ENCODE measurements around the gene ANKH. TPM values are rescaled to one million over a fixed set of nuclear protein-coding genes. Genes with fewer than 3 reads are reported as not detected.

Gene ANKH
- total RNA-seq = 17.7 and 24.7 TPM in 2 replicates

DNA sequence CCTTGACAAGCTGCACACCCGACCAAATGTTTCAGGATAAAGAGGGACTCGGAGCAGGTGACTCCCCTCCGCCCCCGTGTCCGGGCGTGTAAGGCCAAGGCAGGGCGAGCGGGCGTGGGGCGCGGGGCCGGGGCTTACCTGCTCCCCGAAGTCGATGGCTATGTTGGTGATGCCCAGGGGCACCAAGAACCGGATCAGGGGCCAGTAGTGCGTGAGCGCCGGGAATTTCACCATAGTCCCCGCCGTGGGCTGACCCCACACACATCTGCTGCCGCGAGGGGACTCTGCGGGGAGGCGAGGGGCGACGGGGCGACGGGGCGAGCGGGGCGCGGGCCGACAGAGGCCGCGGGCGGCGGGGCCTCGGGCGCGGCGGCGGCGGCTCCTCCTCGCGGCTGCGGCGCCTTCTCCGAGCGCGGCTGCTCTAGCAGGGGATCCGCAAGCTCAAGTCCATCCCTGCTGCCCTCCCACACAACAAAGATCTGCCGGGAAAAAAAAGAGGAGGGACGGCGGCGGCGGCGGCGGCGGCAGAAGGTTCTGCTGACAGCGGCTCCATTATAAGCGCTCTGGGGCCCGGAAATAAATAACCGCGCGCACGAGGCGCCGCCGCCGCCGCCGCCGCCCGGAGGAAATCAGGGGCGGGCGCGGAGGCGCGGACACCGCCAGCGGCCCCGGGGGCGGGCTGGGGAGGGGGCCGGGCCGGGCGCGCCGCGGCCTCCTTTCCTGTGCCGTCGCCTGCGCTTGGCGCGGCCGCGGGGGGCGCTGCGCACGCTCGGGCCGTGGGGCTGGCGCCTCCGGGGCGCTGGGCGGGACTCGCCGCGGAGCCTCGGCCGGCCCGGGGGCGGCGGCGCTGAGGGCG is at the start of gene ANKH:
ANKH (minus strand) TSS at position 565 of the 856 bp plus-strand sequence; CDS start at position 234, 331 bp downstream.

GRCh38 chr5:14664270-14665100 is 207.1 kb downstream of the ANKH start, which contains the start of gene OTULIN:
TSS of gene OTULIN (plus strand) at chr5:14664718. CDS start at chr5:14664826, 108 bp downstream.

Other genes with a start within 250 kb of the ANKH start
- 28.4 and 31.5 TPM in 2 replicates for gene OTULIN, start 207.1 kb downstream of the ANKH start, total RNA-seq